Measurements from ENCODE around the gene MALT1.
A peak's percentile ranks its signal among the peaks of the same experiment; 100 is the strongest.

Gene MALT1

GRCh38 chr18:58780045-58780444 lies 108.8 kb downstream of the MALT1 start:
- DNase-seq = peak in 1 of 5 experiments; percentile 31

- DNase-seq = peak in 3 of 5 experiments; percentile 42 to 75 (median 46)
Observed at GRCh38 chr18:58781627-58782194, 110.4 kb downstream of the MALT1 start.

GRCh38 chr18:58784601-58785137 lies 113.4 kb downstream of the MALT1 start:
- no peak for DNase-seq

GRCh38 chr18:58785171-58785805 lies 114.0 kb downstream of the MALT1 start:
- DNase-seq = no peak

GRCh38 chr18:58785870-58786269 lies 114.6 kb downstream of the MALT1 start:
- DNase-seq = no peak

- no peak for DNase-seq
Observed at GRCh38 chr18:58787536-58788149, 116.4 kb downstream of the MALT1 start.

- no peak for DNase-seq
Observed at GRCh38 chr18:58788470-58788869, 117.2 kb downstream of the MALT1 start.

GRCh38 chr18:58788971-58789875 lies 118.0 kb downstream of the MALT1 start:
- DNase-seq = no peak

- DNase-seq = no peak
Observed at GRCh38 chr18:58789876-58790240, 118.6 kb downstream of the MALT1 start.

GRCh38 chr18:58792086-58792485 lies 120.8 kb downstream of the MALT1 start:
- DNase-seq = no peak

- no peak for DNase-seq
Observed at GRCh38 chr18:58793361-58793760, 122.1 kb downstream of the MALT1 start.

- DNase-seq = no peak
Observed at GRCh38 chr18:58796220-58796619, 125.0 kb downstream of the MALT1 start.

- no peak for DNase-seq
Observed at GRCh38 chr18:58800582-58800981, 129.3 kb downstream of the MALT1 start.

GRCh38 chr18:58802959-58803358 lies 131.7 kb downstream of the MALT1 start:
- no peak for DNase-seq

GRCh38 chr18:58803978-58804377 lies 132.7 kb downstream of the MALT1 start:
- no peak for DNase-seq

All from T-helper 2 cell (primary cell).